SK-N-MC (cell line): ENCODE data around the gene GPX3.

Experiments used
- DNase-seq: peaks from one replicate; pipeline ENCODE4 v3.0.0-alpha.2; 2011; ENCODE audit warnings: low read depth, low spot score
- H3K27ac ChIP-seq: fragments of 200-600 bp; sonication (generic); 2 replicates; pipeline ENCODE4 v1.5.1; 2016; ENCODE audit warnings: mixed run types
- H3K36me3 ChIP-seq: fragments of 200-600 bp; sonication (generic); 2 replicates; pipeline ENCODE4 v1.6.1; 2017; ENCODE audit warnings: antibody characterized with exemption, low read length, mixed read lengths; ENCODE audit not compliant: insufficient read depth
- H3K4me3 ChIP-seq: fragments of 200-600 bp; sonication (generic); 2 replicates; pipeline ENCODE4 v1.5.1; 2016
- H3K9ac ChIP-seq: fragments of 200-600 bp; sonication (generic); 2 replicates; pipeline ENCODE4 v1.8.0; 2017; ENCODE audit warnings: mixed run types, mixed read lengths; ENCODE audit not compliant: insufficient read length
- H3K9me3 ChIP-seq: fragments of 200-600 bp; sonication (generic); 2 replicates; pipeline ENCODE4 v1.6.1; 2017; ENCODE audit warnings: low read depth, mild to moderate bottlenecking, antibody characterized with exemption, low read length, moderate library complexity, mixed read lengths
- EZH2 ChIP-seq: fragments of 200-600 bp; sonication (generic); IDR thresholded peaks from one replicate; pipeline ENCODE4 v1.6.1; 2017; ENCODE audit warnings: antibody characterized with exemption
- FOXP2 ChIP-seq: optimal IDR thresholded peaks from 2 replicates; pipeline ENCODE3; 2011; ENCODE audit warnings: mild to moderate bottlenecking, moderate library complexity; ENCODE audit not compliant: insufficient read depth; ENCODE audit errors: extremely low read length, control extremely low read depth
- POLR2AphosphoS5 ChIP-seq: IDR thresholded peaks from 2 replicates; pipeline ENCODE4 v1.6.1; 2012; ENCODE audit warnings: mild to moderate bottlenecking, low read depth, low read length, borderline replicate concordance

GPX3 gene, protein sequence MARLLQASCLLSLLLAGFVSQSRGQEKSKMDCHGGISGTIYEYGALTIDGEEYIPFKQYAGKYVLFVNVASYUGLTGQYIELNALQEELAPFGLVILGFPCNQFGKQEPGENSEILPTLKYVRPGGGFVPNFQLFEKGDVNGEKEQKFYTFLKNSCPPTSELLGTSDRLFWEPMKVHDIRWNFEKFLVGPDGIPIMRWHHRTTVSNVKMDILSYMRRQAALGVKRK

DNA sequence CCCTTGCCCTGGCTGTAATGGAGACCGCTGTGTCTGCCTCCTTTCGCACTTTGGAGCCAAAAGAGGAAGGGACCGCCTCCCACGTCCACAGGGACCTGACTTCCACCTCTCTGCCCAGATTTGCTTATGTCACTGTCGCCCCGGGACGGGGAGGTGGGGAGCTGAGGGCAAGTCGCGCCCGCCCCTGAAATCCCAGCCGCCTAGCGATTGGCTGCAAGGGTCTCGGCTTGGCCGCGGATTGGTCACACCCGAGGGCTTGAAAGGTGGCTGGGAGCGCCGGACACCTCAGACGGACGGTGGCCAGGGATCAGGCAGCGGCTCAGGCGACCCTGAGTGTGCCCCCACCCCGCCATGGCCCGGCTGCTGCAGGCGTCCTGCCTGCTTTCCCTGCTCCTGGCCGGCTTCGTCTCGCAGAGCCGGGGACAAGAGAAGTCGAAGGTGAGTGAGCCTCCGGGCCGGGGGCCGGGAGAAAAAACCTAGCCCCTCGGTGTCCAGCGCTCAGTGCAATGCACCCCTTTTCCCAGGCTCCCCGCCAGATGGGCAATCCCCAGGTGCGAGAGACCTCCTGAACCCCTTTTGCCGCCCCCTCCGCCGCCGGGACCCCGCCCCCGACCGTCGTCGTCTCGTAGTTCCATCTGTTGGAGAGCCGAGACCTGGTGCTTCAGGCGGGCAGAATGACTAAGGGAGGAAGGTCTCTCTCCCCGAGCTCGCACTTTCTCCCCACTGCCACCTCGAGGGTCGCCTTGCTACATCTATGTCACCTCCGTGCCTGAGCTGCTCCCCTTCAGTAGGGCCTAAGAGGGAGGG, at the start of gene GPX3:
Gene GPX3 (plus strand): TSS at position 288 of the 807 bp plus-strand sequence. CDS start 64 bp downstream, at position 352.
- H3K9ac ChIP-seq, result no peak within 1 kb of the TSS
- TF ChIP-seq EZH2 (no peak), POLR2AphosphoS5 (no peak), FOXP2 (no peak)
- no peak within 1 kb of the TSS for H3K27ac ChIP-seq
- H3K4me3 ChIP-seq, result no peak within 1 kb of the TSS
- no peaks in the 10 kb centered on the region for H3K9me3 ChIP-seq
- H3K36me3 ChIP-seq, result no peaks in the 10 kb centered on the region
- DNase-seq, result no peak

DNA sequence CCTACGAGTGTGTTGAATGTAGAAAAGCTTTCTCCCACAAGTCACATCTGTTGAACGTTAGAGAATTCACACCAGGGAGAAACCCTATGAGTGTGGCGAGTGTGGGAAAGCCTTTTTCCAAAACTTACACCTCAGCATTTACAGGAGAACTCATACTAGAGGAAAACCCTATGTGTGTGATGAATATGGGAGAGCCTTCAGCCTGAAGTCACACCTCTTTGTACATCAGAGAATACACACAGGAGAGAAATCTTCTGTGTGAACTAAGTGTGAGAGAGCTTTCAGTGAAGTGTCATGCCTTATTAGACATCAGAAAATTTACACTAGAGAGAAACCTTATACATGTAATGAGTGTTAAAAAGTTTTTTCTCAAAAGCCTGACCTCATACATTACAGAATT, 41.8 kb upstream of the GPX3 start:
- DNase-seq, result no peak
- TF ChIP-seq POLR2AphosphoS5, result no peak
- no peak for TF ChIP-seq EZH2
- no peak for TF ChIP-seq FOXP2
- Histone ChIP-seq H3K27ac (no peak overlapping the region), H3K9ac (no peak overlapping the region), H3K36me3 (no peaks in the 10 kb centered on the region), H3K9me3 (0 out of 2 replicates have a peak, but pooled peaks cover 5% of the 10 kb centered on the region), H3K4me3 (no peak overlapping the region)

DNA sequence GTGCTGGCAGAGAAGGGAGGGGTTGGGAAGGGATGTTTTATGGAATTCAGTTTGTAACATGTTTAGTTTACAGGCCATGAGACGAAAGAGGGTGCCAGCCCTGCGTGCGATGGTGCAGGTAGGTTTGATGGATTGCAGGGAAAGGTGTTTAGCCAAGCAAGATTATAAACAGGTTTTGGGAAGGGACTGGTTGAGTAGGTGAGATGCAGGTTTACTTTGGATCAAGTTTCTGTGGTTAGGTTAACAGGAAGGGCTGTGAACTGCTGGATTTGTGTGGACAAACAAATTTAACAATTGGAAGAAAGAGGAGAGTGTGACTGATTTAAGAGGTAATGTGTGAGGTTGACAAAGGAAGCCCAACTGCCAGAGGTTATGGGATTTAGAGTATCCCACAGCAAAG, 32.6 kb upstream of the GPX3 start:
- Histone ChIP-seq H3K9ac (no peak overlapping the region), H3K4me3 (no peak overlapping the region), H3K36me3 (no peaks in the 10 kb centered on the region), H3K27ac (no peak overlapping the region), H3K9me3 (no peaks in the 10 kb centered on the region)
- DNase-seq, result no peak
- no peak for TF ChIP-seq FOXP2
- TF ChIP-seq POLR2AphosphoS5, result no peak
- no peak for TF ChIP-seq EZH2

DNA sequence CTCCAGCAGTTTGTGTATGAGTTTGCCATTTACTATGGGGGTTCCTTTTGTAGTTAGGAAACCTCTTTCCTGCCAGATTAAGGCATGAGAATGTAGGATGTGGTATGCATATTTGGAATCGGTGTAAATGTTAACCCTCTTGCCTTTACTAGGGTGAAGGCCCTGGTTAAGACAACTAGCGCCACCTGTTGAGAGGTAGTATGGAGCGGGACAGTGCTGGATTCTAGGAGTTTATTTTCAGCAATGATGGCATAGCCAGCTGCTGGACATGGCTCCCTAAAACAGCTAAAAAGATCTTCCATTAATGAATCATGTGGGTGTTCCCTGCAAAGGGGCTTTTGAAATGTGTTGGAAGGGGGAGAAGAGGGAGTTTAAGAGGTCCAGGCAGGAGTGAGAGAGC, 30.7 kb upstream of the GPX3 start:
- DNase-seq, result no peak
- no peaks in the 10 kb centered on the region for H3K9me3 ChIP-seq
- no peaks in the 10 kb centered on the region for H3K36me3 ChIP-seq
- no peak for TF ChIP-seq EZH2
- TF ChIP-seq POLR2AphosphoS5, result no peak
- TF ChIP-seq FOXP2, result no peak
- no peak overlapping the region for H3K27ac ChIP-seq
- no peak overlapping the region for H3K4me3 ChIP-seq
- H3K9ac ChIP-seq, result no peak overlapping the region

DNA sequence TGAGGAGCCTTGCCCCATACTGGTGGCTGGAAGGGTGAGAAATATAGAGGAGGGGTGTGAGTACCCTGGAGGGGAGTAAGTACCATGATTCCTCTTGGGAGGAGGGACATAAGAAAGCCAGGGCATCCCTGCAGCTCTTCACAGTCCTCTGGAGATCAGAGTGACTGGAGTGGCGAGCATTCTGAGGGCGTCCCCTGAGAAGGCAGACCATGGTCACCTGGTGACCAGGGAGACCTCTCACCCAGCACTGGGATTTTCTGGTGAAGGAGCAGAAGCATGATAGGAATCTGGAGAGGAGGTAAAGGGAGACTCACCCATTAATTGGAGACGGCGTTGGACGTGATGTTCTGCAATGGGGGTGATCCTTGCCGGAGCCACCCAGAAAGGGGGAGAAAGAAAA, 27.7 kb upstream of the GPX3 start:
- H3K27ac ChIP-seq, result no peak overlapping the region
- no peaks in the 10 kb centered on the region for H3K9me3 ChIP-seq
- H3K4me3 ChIP-seq, result no peak overlapping the region
- no peaks in the 10 kb centered on the region for H3K36me3 ChIP-seq
- no peak for TF ChIP-seq FOXP2
- TF ChIP-seq EZH2, result no peak
- TF ChIP-seq POLR2AphosphoS5, result no peak
- DNase-seq, result no peak
- no peak overlapping the region for H3K9ac ChIP-seq

DNA sequence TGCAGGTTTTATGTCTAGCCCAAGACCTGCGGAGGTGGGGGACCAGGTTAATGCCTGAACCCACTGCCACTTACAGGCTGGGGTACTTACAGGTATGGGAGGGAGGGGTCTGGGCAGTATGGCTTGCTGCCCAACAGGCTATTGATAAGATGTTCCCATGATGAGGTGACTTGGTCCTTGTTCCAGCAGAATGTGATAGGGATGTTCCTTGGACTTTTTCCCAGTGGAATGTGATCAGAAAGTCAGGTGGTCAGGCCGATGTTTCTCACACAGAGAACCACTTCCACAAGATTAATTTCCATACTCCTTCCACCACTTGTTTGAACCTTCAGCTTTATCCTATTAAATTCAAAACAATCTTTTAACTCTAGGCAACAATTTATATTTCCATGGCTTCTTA, 27.0 kb upstream of the GPX3 start:
- DNase-seq, result no peak
- TF ChIP-seq EZH2 (no peak), POLR2AphosphoS5 (no peak), FOXP2 (no peak)
- H3K36me3 ChIP-seq, result no peaks in the 10 kb centered on the region
- H3K9me3 ChIP-seq, result no peaks in the 10 kb centered on the region
- no peak overlapping the region for H3K4me3 ChIP-seq
- H3K27ac ChIP-seq, result no peak overlapping the region
- no peak overlapping the region for H3K9ac ChIP-seq

DNA sequence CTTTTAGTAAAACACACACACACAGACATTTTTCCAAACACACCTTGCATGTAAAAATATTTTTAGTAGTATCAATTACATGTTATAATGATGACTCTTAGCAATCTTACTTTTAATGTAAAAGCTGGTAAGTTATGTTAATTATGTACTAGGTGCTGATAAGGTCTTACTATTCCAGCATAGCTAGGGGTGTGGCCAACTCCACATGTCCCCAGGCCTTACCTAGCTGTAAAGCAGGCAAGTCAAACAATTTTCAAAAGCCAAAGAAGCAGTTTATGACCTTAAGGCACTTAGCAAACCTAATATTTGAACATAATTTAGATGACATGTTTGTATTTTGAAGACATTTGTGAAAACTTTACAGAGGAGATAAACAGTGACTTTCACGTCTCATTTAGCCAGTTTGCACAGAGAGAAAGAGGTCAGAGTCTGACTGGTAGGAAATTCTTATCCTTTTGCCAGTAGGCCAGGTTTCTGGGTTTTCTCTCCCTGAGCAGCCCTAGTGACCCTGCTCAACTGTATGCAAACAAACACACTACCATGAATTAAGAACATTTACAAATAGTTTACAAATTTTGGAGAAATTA, 26.5 kb upstream of the GPX3 start:
- DNase-seq, result no peak
- Histone ChIP-seq H3K36me3 (no peaks in the 10 kb centered on the region), H3K4me3 (no peak overlapping the region), H3K27ac (no peak overlapping the region), H3K9me3 (no peaks in the 10 kb centered on the region), H3K9ac (no peak overlapping the region)
- TF ChIP-seq EZH2 (no peak), POLR2AphosphoS5 (no peak)

DNA sequence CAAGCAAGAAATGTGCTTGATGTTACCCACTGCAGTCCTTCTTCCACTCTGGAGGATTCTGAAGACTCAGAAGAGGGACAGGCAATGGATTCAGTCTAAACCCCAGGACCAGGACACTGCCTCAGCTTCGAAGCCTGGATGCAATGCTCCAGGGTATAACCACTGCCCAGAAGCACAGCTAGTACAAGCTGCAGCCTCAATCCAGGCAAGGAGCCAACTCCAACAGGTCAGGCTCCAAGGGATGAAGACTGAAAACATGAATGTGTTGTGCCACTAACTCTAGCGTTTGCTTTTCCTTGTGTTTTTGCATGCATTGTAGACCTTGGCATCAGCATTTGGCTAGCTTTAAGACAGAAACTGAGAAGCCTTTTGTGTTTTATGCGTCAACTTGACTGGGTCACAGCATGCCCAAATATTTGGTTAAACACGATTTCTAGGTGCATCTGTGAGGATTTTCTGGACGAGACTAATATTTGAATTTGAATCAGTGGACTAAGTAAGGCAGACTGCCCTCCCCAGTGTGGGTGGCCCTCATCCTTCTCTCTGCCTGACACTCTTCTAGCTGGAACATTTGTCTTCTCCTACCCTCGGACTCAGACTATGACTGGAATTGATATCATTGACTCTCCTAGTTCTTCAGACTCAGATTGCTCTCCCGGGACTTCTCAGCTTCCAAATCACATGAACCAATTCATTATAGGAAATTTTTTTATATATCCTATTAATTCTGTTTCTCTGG, 20.5 kb upstream of the GPX3 start:
- no peak overlapping the region for H3K4me3 ChIP-seq
- TF ChIP-seq EZH2, result no peak
- TF ChIP-seq POLR2AphosphoS5, result no peak
- no peak for TF ChIP-seq FOXP2
- H3K36me3 ChIP-seq, result no peaks in the 10 kb centered on the region
- H3K9ac ChIP-seq, result no peak overlapping the region
- no peak overlapping the region for H3K27ac ChIP-seq
- DNase-seq, result no peak
- H3K9me3 ChIP-seq, result no peaks in the 10 kb centered on the region
